Activated CD4-positive, alpha-beta T cell treated with anti-CD3 and anti-CD28 coated beads, Interleukin-2, amount 50 U/mL, for 1 hour (primary cell): ENCODE results near the gene ADGB.
"Not testable (repeated sequence)": the region's sequence is repeated elsewhere in the genome, so short reads cannot be mapped to it uniquely, and the experiment has no call there.

ENCODE experiments used
- DNase-seq: peaks from one replicate; pipeline ENCODE4 v3.0.0-alpha.2; 2020

ADGB gene

DNA sequence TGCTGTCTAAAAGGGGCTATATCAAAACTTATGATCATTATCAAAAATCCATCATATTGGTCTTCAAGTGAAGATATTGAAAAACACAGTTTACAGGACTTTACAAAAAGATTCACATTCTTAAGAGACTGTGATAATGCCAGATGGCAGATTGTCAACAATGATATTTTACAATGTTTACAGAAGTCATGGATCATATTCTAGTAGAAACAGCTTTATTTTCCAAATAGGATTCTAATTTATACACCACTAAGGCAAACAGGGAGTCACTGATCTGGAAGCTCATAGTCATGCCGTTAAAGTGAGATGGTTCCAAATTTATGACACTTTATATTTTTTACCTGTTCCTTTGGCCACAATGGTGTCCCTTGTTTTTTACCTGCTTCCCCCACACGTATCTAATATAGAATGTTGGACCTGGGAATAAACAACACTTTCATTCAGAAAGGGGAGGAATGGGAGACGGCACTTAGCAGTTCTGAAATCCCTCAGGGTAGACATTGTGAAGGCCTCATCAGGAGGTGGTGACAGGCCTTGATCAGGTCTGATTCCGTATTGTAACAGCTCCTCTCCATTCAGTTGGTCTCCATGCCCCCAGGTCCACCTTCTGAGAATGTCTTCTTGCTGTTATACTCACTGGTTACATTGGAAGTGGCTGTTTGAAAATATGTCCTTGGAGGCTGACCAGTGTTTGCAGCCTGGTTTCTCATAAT lies 228.6 kb downstream of the ADGB start:
- no peak for DNase-seq

DNA sequence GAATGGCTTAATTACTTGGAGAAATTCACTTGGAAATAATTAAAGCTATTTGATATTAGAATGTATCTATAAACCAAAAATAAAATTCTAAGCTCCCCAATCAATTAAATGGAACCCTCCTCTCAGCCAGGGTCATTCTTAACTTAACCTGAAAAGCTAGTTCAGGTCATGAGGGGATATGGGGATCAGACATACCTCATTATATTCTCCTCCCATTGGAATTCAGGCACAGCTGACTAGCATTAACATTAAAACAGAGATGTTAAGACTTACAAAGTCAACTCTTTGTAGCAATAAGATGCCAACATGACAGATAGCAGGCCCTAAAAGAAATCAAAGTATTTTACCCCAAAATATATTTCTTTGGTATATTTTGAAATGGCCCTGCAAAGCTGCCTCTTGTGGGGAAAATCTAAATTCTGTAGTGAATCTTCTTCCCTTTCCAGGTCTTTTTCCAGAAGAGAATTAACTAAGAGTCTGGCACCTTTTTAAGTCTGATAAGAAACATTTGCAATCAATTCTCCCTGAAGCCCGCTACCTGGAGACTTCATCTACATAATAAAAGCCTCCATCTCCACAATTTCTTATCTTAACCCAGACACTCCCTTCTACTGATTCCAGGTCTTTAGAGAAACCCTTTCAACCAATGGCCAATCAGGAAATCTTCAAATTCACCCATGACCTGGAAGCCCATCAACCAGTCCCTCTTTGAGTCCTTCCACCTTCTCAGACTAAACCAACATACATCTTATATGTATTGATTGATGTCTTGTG lies 231.2 kb downstream of the ADGB start:
- DNase-seq = no peak

DNA sequence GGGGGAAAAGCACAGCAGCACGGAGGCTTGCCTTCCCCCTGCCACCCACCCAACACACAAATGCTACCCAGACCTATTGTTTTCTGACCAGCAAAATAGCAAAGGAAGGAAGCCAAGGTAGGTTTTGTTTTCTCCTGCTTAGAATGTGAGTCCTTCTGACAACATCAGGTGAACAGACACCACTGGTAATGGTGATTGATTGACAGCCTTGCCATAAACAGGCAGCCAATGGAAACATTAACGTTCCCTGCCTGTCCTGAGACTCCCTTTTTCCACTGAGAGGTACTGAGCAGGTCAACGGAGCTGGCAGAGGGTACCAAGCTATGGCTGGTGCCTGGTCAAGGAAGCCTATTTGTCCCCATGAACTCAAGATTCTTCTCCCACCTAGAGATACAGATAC lies 234.4 kb downstream of the ADGB start:
- no peak for DNase-seq

DNA sequence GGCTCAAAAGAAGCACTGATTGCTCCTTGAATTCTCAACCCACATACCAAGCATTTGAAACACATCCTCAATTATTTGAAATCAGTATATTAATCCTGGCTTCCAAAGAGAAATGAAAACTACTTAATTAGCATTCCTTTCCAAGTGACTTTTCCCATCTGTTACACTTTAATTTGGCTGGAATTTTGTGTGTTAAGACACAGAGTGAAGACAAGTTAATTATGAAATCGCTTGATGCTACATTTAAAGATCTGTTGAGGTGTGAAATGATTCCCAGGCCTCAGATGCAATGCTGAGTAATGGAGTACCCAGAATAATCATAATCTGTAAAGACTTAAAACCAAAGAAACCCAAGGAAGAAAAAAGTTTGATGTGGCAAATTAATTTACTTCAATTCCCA lies 241.4 kb downstream of the ADGB start:
- no peak for DNase-seq

DNA sequence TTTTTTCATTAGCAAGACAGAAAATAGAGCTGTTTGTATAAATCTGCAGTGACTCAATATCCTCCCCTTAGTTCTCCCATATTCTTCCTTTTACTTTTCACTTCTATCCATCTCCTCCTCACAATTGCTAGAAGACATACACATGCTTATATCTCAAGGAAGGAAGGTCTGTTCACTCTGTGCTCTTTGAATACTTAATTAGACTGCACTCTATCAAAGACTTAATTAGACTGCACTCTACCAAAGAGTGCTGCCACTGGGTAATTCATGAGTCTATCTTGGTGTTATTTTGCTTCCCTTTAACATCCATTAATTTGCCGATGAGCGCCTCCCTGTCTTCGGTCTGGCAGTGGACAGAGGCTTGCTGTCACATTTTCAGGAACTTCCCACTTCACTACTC lies 241.9 kb downstream of the ADGB start:
- no peak for DNase-seq

DNA sequence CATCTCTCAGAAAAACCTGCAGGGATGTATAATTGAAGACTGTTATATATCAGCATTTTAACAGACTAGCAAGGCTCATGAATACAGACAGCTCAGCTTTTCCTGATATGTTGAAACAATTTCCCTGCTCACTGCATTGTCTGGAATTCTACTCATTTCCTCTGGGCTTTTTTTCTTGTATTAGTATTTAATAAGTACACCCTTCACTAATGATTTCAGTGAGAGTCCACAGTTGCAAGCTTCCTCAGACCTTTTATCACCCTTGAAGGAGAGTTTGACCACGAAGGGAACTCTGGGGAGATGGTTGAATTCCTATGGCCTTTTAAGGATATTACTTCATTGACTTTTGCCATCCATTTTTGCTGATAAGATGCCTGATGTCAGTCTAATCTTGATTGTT lies 248.7 kb downstream of the ADGB start:
- DNase-seq = no peak

DNA sequence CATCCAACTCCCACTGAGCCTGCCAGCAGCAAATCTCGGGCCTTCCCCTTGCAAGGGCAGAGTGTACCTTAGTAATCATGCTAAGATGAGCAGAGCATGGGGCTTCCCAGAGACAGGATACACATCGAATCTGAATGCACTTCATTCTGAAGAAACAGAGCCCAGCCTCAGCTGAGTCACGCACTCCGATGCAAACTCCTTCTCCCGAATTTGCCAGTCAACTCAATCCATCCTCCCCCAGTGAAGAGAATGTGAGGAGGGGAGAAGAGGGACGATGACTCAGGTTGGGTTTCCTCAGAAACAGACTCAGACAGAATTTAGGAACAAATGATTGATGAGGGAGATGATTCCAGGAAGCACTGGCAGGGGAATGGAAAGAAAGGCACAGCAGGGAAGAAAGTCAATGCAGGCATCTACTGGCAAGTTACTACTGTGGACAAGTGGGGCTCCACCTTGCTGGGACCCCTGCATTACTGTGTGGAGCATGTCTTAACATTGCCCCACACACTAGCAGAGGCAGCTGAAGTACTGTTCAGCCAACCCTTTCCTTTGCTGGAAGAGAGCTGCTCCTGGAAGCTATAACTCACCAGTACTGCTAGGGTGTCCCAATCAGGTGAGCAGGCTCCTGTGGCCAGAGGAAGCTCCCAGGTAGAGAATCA lies 251.6 kb downstream of the ADGB start:
- no peak for DNase-seq

DNA sequence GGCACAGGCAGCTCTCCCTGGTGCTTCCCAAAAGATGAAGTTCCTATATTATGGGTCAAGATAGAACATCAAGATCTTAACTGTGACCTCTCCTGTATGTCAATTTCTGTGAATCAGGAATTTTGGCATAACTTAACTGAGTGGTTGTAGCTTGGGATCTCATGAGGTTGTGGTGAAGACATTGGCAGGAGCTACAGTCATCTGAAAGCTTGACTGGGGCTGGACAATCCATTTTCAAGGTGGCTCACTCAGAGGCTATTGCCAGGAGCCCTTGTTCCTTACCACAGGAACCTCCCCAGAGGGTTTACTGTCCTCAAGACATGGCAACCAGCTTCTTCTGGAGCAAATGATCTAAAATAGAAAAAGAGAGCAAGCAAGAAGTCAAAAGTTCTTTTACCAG lies 252.2 kb downstream of the ADGB start:
- DNase-seq = no peak

DNA sequence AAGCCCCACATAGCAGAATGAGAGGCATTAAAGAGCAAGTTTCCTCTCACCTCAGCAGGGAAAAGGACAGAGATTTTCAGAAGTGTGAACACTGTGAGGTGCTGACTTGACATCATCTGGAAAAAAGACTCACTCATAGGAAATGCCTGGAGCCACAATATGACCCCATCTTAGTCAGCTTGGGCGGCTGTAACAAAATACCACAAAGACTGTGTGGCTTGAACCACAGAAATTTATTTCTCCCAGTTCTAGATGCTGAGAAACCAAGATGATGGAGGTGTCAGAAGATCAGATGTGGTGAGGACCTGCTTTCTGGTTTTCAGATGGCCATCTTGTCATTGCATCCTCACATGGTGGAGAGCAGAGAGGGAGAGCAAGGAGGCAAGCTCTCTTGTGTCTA lies 253.1 kb downstream of the ADGB start:
- no peak for DNase-seq

DNA sequence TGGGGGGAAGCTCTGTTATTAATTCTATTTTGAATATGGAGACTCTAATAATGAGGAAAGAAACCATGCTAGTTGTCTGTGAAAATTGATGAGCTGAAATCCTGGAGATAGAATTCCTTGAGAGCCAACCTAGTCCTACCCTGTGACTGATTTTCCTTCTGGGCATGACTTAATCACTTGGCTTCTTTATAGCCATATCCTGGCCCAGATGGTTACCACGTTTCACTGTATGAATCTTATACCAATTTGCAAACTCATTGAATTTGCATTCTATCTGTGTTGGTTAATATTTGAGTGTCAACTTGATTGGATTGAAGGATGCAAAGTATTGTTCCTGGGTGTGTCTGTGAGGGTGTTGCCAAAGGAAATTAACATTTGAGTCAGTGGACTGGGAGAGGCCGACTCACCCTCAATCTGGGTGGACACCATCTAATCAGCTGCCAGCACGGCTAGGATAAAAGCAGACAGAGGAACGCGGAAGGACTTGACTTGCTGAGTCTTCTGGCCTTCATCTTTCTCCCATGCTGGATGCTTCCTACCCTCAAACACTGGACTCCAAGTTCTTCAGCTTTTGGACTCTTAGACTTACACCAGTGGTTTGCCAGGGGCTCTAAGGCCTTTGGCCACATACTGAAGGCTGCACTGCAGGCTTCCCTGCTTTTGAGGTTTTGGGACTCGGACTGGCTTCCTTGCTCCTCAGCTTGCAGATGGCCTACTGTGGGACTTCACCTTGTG lies 255.9 kb downstream of the ADGB start:
- not testable (repeated sequence) for DNase-seq

DNA sequence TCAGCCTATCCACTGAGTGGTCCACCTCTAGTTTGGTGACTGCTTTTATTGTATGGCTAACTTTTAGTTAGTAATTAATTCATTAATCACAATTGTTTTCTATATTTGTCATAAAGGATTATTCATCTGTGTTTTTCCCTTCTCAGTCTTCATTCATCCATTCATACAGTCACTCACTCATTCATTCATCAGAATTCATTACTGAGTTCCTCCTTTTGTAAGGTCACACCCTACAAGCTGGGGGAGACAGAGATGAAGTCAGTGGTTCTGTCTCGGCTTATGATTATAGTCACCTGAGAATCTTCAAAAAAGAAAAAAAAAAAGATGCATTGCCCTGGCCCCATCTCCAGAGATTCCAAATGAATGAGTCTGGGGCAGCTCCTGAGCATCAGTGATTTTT lies 257.1 kb downstream of the ADGB start:
- no peak for DNase-seq

DNA sequence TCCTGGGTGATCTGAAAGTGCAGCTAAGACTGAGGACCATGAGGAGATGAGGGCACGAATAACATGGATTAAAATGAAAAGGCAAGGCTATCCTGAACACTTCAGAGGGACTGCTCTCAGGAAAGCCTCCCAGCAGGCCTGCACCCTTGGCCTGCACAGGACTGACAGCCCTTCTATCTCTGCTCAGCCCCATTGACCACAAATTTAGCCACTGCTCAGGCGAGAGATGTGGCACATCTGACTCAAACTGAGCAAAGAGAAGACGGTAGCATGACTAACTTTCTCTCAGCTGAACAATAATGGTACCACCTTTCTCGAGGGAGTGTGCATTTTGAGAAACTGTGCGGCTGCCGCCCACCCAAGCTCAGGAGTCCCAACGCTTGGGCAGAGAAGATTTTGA lies 257.5 kb downstream of the ADGB start:
- no peak for DNase-seq

DNA sequence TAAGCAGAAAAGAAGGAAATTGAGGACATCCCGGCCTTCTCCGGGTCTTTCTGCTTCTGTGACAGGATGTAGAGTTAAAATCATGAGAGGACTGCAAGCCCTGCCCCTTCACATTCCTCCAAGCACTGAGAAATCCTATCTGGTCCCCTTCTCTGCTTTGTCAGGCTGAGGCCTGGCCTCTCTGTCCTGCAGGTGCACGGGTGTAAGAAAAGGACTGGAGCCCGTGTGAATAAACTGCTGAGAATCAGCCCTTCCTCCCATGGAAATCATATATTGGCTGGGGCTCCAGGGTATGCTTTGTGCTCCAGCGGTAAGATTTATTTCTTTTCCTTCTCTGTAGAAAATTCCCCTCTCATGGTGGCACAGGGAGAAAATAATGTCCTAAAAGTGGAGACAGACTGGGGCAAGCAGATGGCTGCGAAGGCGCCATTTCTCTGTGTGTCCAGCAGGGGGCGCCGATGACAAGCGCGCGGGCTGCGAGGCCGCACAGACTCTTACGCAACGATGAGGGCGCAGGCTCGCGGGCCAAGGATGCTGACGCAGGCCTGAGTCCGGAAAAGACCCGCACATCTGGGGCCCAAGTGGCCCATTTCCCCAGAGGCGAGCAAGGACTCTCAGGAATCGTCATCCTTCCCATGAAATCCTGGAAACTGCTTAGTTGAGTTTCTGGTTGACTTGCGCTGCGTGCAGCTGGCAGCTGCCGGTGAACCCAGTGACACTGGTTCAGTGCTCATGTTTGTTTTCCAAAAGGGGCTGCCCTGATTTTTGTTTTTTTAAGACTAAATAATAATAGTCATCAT lies 258.6 kb downstream of the ADGB start:
- peak; percentile 67 for DNase-seq

DNA sequence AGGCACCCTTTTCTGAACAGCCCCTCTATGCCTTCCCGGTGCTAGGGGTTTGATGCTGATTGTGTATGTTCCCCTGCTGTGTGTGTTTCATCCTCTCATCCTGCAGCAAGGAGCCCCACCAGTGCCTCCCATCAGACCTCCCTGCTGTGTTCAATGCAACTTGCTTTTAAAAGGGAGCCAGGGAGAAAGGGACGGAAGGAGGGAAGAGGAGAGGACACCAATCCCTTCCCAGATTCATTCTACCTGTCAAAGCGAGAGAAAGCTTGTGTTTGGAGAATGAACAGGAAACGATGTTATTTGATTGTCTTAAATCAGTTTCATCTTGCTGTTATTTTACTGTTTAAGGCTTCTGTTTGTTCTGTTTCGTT lies 259.2 kb downstream of the ADGB start:
- DNase-seq = no peak

DNA sequence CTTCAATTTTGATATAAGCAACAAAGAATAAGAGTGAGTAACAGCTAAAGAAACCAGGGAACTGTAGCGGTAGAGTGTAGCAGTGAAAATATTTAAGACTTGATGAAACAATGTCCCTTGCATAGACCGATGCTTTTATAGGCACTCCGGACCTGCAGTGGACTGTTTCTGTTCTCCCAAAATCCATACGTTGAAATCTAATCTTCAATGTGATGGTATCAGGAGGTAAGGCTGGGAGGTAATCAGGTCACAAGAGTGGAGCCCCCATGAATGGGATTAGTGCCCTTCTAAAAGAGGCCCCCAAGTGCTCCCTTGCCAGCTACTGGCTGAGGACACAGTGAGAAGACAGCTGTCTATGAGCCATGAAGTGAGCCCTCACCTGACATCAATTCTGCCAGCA lies 260.4 kb downstream of the ADGB start:
- DNase-seq = no peak

DNA sequence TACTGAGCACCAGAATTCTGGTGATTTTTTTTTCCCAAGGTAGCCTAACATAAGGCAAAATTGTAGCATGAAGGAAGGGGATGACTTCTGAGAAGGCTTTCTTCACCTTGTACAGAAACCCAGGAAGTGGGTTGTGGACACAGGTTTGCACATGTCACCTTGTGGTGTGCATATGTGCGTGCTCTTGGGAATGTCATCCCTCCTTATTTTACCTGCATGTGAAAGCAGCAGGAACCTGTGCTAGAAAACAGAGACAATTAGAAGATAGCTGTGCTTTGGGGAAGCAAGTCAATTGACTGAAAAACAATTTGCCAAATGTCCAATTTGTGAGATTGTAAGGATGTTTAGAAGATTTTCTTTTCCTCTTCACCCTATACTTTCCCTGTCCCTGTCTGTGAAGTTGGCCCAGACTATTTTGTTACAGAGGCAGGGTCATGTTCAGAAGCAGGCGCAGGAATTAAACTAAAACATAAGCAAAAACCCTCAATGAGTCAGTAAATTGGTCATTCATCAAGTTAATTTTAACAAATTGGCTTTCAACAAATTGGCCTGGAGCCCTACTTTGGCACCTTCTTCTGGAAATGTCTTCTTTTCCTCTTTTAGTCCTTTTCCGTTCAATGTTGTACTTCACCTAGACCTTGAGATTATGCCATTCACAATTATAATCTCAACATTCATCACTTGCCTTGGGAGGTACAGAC lies 261.2 kb downstream of the ADGB start:
- no peak for DNase-seq

DNA sequence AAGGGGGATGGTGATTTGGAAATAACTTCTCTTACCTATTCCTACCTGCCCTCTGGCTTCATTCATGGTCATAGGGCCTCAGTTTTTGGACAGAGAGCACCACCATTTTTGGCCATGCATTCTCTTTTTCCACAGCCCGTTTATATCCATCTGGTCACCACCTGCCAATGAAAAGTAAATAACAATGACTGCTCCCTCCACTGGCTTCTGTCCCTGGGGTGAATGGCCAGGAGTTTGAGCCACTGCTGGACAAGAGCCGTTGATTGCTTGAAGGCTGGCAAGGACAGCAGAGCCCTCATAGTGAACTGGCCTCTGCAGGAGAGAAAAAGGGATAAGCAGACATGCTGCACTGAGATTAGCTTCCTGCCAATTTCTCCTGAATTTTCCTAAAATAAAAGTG lies 261.8 kb downstream of the ADGB start:
- no peak for DNase-seq

DNA sequence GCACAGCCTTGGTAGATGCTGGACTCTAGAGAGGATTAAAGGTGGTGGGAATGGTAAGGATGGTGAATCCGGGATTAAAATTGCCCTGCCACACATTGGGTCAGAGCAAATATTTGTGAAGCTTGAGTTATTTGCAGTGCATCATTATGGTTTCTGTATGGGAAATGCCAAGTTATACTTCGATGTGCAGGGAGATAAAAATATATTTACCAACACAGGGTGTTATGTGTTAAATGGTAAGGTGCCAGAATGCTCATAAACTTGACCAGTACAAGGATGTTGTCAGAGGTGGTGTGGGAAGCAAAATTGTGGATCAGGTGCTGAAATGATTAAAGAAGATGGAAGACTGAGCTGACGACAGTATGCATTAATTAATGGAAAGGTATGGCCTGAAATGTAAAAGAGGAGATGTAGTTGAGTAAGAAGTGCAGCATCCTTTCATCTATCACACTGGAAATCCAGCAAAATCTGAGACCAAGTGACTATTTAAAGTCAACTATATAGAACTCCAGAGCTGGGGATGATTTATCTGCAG lies 262.3 kb downstream of the ADGB start:
- no peak for DNase-seq

DNA sequence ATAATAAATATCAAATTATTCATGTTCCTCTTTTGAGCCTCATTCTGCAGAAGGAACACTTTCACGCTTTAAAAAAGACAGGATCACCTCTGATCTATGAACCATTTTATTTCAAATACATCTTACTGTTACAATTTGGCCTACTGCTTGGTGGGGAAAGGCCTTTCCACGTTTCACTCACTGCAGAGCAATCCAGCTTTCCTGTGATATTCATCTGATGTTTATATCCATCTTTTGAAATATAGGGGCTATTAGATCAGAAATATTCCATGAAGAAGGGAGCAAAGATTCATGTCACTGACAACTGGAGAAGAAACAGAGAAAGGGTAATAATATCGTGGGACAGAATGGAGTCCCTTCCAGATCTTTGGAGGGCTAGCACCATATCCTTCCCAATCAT lies 262.9 kb downstream of the ADGB start:
- no peak for DNase-seq

DNA sequence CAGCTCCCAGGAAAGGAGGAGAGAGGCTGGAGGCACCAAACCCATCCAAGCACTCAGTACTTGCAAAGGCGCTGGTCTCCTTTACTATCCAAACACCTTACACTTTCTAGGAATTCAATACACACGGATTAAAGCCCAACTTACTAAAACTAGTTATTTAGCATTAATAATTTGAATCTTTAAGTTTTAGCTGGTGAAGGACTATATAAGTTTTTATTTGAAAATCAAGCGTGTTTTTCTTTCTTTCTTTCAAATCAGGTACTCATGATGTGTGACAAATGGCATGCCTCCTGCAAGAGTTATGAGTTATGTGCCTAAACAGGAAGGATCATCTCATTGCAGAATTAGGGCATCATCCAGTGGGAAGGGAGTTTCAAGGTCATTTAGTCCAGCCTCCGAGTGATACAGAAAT lies 263.7 kb downstream of the ADGB start:
- no peak for DNase-seq

DNA sequence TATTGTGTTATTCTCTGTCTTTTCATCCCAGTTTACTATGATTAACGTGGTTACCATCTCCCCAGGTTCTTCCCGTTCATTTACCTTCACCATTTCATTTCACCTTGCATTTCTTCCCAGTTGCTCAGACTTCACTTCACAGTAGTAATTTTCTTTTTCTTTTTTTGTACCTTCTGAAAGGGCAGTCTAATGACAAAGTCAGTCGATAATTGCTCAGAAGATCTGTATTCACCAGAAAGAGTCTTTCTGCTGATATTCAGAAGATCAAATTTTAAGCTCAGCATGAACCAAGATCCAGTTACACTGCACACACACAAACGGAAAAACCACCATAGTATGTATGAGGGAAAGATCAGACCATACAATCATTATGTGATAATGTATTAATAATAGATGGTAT lies 265.5 kb downstream of the ADGB start:
- DNase-seq = no peak

DNA sequence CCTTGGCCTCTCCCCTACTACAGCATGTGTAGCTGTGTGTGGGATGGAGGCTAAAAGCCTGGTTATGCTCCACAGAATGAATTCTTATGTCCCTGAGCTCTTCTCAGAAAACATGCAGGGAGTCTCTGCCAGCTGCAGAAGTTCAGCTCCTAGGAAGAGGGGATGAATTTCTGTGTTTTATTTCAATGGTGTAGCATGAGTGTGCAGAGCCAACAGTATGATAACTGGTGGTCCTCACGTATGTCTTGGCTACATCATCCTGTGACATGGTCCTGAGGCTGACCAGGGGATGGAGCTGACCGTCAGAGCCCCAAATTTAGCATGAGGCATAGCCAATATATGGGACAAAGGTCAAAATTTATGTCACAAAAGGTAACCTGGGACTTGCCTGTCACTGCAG lies 266.1 kb downstream of the ADGB start:
- DNase-seq = no peak
